WTC11 (cell line): Measurements from ENCODE around the gene CNDP1. TPM values are rescaled to one million over a fixed set of nuclear protein-coding genes. Genes with fewer than 3 reads are reported as not detected.

Source experiments
- ATAC-seq: fragments of 200-7000 bp; cut with Tn5 transposase; 2 replicates; pipeline ENCODE4 v1.10.0; 2021; ENCODE audit warnings: mild to moderate bottlenecking, moderate library complexity
- CTCF ChIA-PET: fragments of 300-600 bp; sonication (Branson Sonifier 250); formaldehyde crosslinking; loops from one replicate; lab custom pipeline; 2021; ENCODE audit warnings: antibody characterized with exemption; lab: Charles Lee
- POLR2A ChIA-PET: fragments of 350-600 bp; sonication (Branson Sonifier 250); formaldehyde crosslinking; loops from one replicate; lab custom pipeline; 2021; ENCODE audit warnings: antibody characterized with exemption; lab: Charles Lee
- DNase-seq: peaks from one replicate; pipeline ENCODE4 v3.0.0; 2021; ENCODE audit warnings: low spot score
- H3K27ac Mint-ChIP-seq: 2 replicates; pipeline ENCODE4 v1.8.0; 2021; ENCODE audit warnings: mixed read lengths
- H3K27me3 Mint-ChIP-seq: 2 replicates; pipeline ENCODE4 v1.8.0; 2021; ENCODE audit warnings: low read depth, mild to moderate bottlenecking, moderate library complexity, mixed read lengths
- H3K36me3 Mint-ChIP-seq: 2 replicates; pipeline ENCODE4 v1.8.0; 2021; ENCODE audit warnings: mixed read lengths
- H3K4me1 Mint-ChIP-seq: 2 replicates; pipeline ENCODE4 v1.8.0; 2022; ENCODE audit warnings: mixed read lengths
- H3K4me3 Mint-ChIP-seq: 2 replicates; pipeline ENCODE4 v1.8.0; 2021; ENCODE audit warnings: mild to moderate bottlenecking, moderate library complexity, mixed read lengths
- H3K9me3 Mint-ChIP-seq: 2 replicates; pipeline ENCODE4 v1.8.0; 2021; ENCODE audit warnings: mixed read lengths
- EMX1 ChIP-seq: fragments of 250-450 bp; sonication (Bioruptor Pico); IDR thresholded peaks from 2 replicates; pipeline ENCODE4 v1.8.0; 2021; ENCODE audit warnings: mild to moderate bottlenecking
- GTF2I ChIP-seq: fragments of 250-450 bp; sonication (Bioruptor Pico); conservative IDR thresholded peaks from 2 replicates; pipeline ENCODE4 v1.4.0; 2021; ENCODE audit warnings: mild to moderate bottlenecking
- MXD4 ChIP-seq: fragments of 250-450 bp; sonication (Bioruptor Pico); IDR thresholded peaks from 2 replicates; pipeline ENCODE4 v1.8.0; 2021; ENCODE audit warnings: mild to moderate bottlenecking, moderate library complexity, borderline replicate concordance
- NFE2L1 ChIP-seq: sonication (generic); formaldehyde crosslinking; IDR thresholded peaks from 2 replicates; pipeline ENCODE4 v1.8.1; 2023; ENCODE audit warnings: missing genetic modification reagents
- NR2C2 ChIP-seq: sonication (generic); formaldehyde crosslinking; IDR thresholded peaks from 2 replicates; pipeline ENCODE4 v1.8.0; 2022; ENCODE audit warnings: mild to moderate bottlenecking, missing genetic modification reagents
- OVOL2 ChIP-seq: fragments of 250-450 bp; sonication (Bioruptor Pico); IDR thresholded peaks from 2 replicates; pipeline ENCODE4 v1.9.0; 2021; ENCODE audit warnings: mild to moderate bottlenecking, borderline replicate concordance
- SP1 ChIP-seq: sonication (generic); formaldehyde crosslinking; conservative IDR thresholded peaks from 2 replicates; pipeline ENCODE4 v1.8.1; 2022; ENCODE audit warnings: missing genetic modification reagents
- TCF7 ChIP-seq: sonication (generic); formaldehyde crosslinking; IDR thresholded peaks from 2 replicates; pipeline ENCODE4 v1.8.0; 2022; ENCODE audit warnings: mild to moderate bottlenecking, low read depth, missing genetic modification reagents, moderate library complexity
- ZBTB21 ChIP-seq: sonication (generic); formaldehyde crosslinking; IDR thresholded peaks from 2 replicates; pipeline ENCODE4 v1.8.1; 2023; ENCODE audit warnings: mild to moderate bottlenecking, missing genetic modification reagents, borderline replicate concordance
- ZNF121 ChIP-seq: sonication (generic); formaldehyde crosslinking; IDR thresholded peaks from 2 replicates; pipeline ENCODE4 v1.8.0; 2023; ENCODE audit warnings: missing genetic modification reagents
- ZNF263 ChIP-seq: sonication (generic); formaldehyde crosslinking; IDR thresholded peaks from 2 replicates; pipeline ENCODE4 v1.8.1; 2022; ENCODE audit warnings: low read depth, mild to moderate bottlenecking, moderate library complexity, missing genetic modification reagents
- ZNF396 ChIP-seq: fragments of 250-450 bp; sonication (Bioruptor Pico); IDR thresholded peaks from 2 replicates; pipeline ENCODE4 v1.8.0; 2021; ENCODE audit warnings: mild to moderate bottlenecking, moderate library complexity, borderline replicate concordance
- ZNF671 ChIP-seq: fragments of 250-450 bp; sonication (Bioruptor Pico); IDR thresholded peaks from 2 replicates; pipeline ENCODE4 v1.8.0; 2021; ENCODE audit warnings: mild to moderate bottlenecking
- total RNA-seq: library from RNA; stranded (reverse); gene quantifications from 3 replicates; pipeline ENCODE4 v1.2.3, GENCODE V29; 2021
- TF ChIP-seq, protein P1 (sequence below): sonication (generic); formaldehyde crosslinking; IDR thresholded peaks from 2 replicates; pipeline ENCODE4 v1.8.1; 2022; ENCODE audit warnings: mild to moderate bottlenecking, missing genetic modification reagents, moderate library complexity, borderline replicate concordance
- TF ChIP-seq, protein P2 (sequence below): fragments of 250-450 bp; sonication (Bioruptor Pico); IDR thresholded peaks from 2 replicates; pipeline ENCODE4 v1.9.0; 2021; ENCODE audit warnings: mild to moderate bottlenecking

The CNDP1 gene
- total RNA-seq, 1 experiment from 2014 or later = 0.28 TPM

DNA sequence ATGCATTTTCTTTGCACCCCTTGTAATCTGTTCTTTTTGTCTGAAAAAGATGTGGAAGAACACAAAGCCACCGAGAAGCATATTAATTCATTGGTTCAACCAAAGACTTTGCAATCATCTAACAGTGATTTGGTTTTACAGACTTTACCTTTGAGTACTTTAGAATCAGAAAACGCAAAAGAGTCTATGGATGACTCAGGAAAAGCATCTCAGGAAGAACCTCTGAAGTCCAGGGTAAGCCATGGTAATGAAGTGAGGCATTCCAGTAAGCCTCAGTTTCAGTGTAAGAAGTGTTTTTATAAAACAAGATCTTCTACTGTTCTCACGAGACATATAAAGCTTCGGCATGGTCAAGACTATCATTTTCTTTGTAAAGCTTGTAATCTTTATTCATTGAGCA is 98.6 kb downstream of the CNDP1 start:
- no peak for TF ChIP-seq NR2C2 (CRISPR knock-in tag)
- no peak for TF ChIP-seq GTF2I (CRISPR knock-in tag)
- TF ChIP-seq ZNF671 (CRISPR knock-in tag) = no peak
- TF ChIP-seq, protein P1, sequence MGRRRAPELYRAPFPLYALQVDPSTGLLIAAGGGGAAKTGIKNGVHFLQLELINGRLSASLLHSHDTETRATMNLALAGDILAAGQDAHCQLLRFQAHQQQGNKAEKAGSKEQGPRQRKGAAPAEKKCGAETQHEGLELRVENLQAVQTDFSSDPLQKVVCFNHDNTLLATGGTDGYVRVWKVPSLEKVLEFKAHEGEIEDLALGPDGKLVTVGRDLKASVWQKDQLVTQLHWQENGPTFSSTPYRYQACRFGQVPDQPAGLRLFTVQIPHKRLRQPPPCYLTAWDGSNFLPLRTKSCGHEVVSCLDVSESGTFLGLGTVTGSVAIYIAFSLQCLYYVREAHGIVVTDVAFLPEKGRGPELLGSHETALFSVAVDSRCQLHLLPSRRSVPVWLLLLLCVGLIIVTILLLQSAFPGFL (CRISPR knock-in tag) = no peak
- no peak for DNase-seq
- ATAC-seq = no peak
- CTCF ChIA-PET = no interaction called here
- H3K36me3 Mint-ChIP-seq = peaks cover 16% of the 10 kb centered on the region; the same call in 1 of the 2 replicates
- POLR2A ChIA-PET = no interaction called here
- H3K4me3 Mint-ChIP-seq = no peak overlapping the region
- no peak overlapping the region for H3K27ac Mint-ChIP-seq
- no peaks in the 10 kb centered on the region for H3K27me3 Mint-ChIP-seq
- H3K9me3 Mint-ChIP-seq = no peaks in the 10 kb centered on the region
- H3K4me1 Mint-ChIP-seq = peaks cover 16% of the 10 kb centered on the region

DNA sequence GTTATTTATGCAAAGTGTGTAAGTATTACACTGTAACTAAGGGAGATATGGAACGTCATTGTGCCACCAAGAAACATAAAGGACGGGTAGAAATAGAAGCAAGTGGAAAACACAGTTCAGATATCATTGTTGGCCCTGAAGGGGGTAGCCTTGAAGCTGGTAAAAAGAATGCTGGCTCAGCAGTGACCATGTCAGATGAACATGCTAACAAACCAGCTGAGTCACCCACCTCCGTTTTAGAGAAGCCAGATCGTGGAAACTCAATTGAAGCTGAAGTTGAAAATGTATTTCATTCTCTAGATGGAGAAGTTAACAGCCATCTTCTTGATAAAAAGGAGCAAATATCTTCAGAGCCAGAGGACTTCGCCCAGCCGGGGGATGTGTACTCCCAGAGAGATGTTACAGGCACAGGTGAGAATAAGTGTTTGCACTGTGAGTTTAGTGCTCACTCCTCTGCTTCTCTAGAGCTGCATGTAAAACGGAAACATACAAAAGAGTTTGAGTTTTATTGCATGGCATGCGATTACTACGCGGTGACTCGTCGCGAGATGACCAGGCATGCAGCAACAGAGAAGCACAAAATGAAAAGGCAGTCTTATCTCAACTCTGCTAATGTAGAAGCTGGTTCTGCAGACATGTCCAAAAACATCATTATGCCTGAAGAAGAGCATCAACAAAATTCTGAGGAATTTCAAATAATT is 99.5 kb downstream of the CNDP1 start:
- H3K4me3 Mint-ChIP-seq = no peak overlapping the region
- no peak for ATAC-seq
- H3K4me1 Mint-ChIP-seq = peaks cover 25% of the 10 kb centered on the region
- H3K27me3 Mint-ChIP-seq = no peaks in the 10 kb centered on the region
- ChIA-PET CTCF (no interaction called here), POLR2A (no interaction called here)
- TF ChIP-seq MXD4 (CRISPR knock-in tag) (no peak), SP1 (CRISPR knock-in tag) (no peak), ZNF263 (CRISPR knock-in tag) (no peak), OVOL2 (CRISPR knock-in tag) (no peak), ZNF121 (no peak)
- no peak overlapping the region for H3K27ac Mint-ChIP-seq
- no peaks in the 10 kb centered on the region for H3K9me3 Mint-ChIP-seq
- H3K36me3 Mint-ChIP-seq = peaks cover 16% of the 10 kb centered on the region; the same call in 1 of the 2 replicates
- DNase-seq = no peak

DNA sequence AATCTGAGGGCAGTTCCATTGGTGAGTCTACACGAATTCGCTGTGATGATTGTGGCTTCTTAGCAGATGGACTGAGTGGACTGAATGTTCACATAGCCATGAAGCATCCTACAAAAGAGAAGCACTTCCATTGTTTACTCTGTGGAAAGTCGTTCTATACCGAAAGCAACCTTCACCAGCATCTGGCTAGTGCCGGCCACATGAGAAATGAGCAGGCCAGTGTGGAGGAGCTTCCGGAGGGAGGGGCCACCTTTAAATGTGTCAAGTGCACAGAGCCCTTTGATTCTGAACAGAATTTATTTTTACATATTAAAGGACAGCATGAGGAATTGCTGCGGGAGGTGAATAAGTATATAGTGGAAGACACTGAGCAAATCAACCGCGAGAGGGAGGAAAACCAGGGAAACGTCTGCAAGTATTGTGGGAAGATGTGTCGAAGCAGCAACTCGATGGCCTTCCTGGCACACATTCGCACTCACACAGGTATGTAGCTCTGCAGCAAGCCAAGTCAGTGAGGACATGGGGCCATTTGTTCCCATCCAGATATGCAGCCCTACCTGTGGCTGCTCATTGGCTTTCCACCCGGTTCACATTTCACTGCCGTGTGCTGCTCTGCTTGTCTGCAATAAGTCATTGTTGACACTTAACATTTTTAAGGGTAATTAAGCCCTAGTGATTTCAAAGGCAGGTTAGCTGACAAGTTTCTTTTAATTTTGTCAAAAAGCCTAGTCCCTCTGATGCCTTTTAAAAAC is 101.1 kb downstream of the CNDP1 start:
- ATAC-seq (no peak), DNase-seq (no peak)

More for the DNA sequence above, 101.1 kb downstream of the CNDP1 start:
- Mint-ChIP-seq H3K4me3 (no peak overlapping the region), H3K9me3 (no peaks in the 10 kb centered on the region), H3K27ac (no peak overlapping the region), H3K4me1 (peaks cover 34% of the 10 kb centered on the region), H3K36me3 (peaks cover 16% of the 10 kb centered on the region; the same call in 1 of the 2 replicates), H3K27me3 (no peaks in the 10 kb centered on the region)
- CTCF ChIA-PET = no interaction called here
- POLR2A ChIA-PET = no interaction called here
- TF ChIP-seq SP1 (CRISPR knock-in tag) (no peak), ZNF263 (CRISPR knock-in tag) (no peak), TCF7 (no peak), OVOL2 (CRISPR knock-in tag) (no peak), ZBTB21 (CRISPR knock-in tag) (no peak), NFE2L1 (CRISPR knock-in tag) (no peak), ZNF121 (no peak), EMX1 (CRISPR knock-in tag) (no peak), ZNF396 (CRISPR knock-in tag) (no peak)
- TF ChIP-seq, protein P2, sequence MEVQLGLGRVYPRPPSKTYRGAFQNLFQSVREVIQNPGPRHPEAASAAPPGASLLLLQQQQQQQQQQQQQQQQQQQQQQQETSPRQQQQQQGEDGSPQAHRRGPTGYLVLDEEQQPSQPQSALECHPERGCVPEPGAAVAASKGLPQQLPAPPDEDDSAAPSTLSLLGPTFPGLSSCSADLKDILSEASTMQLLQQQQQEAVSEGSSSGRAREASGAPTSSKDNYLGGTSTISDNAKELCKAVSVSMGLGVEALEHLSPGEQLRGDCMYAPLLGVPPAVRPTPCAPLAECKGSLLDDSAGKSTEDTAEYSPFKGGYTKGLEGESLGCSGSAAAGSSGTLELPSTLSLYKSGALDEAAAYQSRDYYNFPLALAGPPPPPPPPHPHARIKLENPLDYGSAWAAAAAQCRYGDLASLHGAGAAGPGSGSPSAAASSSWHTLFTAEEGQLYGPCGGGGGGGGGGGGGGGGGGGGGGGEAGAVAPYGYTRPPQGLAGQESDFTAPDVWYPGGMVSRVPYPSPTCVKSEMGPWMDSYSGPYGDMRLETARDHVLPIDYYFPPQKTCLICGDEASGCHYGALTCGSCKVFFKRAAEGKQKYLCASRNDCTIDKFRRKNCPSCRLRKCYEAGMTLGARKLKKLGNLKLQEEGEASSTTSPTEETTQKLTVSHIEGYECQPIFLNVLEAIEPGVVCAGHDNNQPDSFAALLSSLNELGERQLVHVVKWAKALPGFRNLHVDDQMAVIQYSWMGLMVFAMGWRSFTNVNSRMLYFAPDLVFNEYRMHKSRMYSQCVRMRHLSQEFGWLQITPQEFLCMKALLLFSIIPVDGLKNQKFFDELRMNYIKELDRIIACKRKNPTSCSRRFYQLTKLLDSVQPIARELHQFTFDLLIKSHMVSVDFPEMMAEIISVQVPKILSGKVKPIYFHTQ (CRISPR knock-in tag) = no peak
- TF ChIP-seq, all 79 proteins: peak for 0

Other genes with a start within 250 kb of the CNDP1 start
- gene CYB5A, start 242.5 kb upstream of the CNDP1 start, total RNA-seq = 127 to 170 TPM (median 159 TPM) in 3 replicates
- gene C18orf63, start 218.7 kb upstream of the CNDP1 start, total RNA-seq = not detected in 3 replicates
- not detected in 3 replicates for gene DIPK1C, start 77.2 kb upstream of the CNDP1 start, total RNA-seq
- 228 to 248 TPM (median 229 TPM) in 3 replicates for gene CNDP2, start 38.1 kb upstream of the CNDP1 start, total RNA-seq
- 5.1 to 6.5 TPM (median 5.8 TPM) in 3 replicates for gene ZNF407, start 63.4 kb downstream of the CNDP1 start, total RNA-seq